VCaP (cell line): Measurements from ENCODE around the gene PIWIL1.

Experiments used
- H3K27ac ChIP-seq: fragments of 450-650 bp; 2 replicates; pipeline ENCODE4 v1.5.1; 2017
- CTCF ChIP-seq: fragments of 450-650 bp; conservative IDR thresholded peaks from 2 replicates; pipeline ENCODE4 v1.5.1; 2017; ENCODE audit warnings: mild to moderate bottlenecking, moderate library complexity

PIWIL1 gene

DNA sequence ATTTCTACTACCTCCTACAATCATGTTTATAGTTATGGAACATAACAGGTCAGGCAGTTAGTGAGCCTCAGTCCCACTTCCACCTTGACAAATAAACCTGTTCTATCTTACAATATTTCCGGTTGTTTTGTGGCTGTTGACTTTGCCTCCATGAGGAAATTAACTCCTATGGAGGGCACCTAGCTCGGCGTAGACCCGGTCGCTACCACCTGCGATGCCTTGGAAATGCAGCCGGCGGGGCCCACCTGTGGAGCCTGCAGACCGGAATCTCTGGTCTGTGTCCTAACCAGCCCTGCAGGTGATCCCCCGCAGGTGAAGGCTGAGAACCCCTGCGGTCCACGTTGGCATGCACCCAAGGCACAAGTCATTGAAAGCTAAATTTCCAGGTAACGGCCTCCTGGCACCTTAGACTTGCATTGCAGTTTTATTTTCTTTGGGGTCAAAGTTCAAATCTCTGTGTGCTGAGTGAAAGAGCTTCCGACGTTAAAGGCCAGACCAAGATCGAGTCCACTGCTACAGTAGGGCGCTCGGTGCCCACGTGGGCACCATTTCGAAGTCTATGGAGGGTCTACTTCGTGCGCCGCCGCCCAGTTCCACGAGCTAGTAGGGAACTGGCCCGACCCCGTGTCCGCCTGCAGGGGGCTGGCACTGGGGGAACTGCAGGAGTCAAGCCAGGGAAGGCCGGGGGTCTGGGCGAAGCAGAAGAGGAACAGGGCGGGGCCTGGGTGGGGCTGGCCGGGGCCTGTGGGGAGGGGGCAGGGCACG lies 782 bp upstream of the PIWIL1 start:
- TF ChIP-seq CTCF, result no peak
- H3K27ac ChIP-seq, result peak overlapping the region; percentile 72

GRCh38 chr12:130338794-130339601 lies 1.3 kb downstream of the PIWIL1 start:
- TF ChIP-seq CTCF, result no peak
- no peak overlapping the region for H3K27ac ChIP-seq

- TF ChIP-seq CTCF, result no peak
- H3K27ac ChIP-seq, result no peak overlapping the region
These were observed 2.3 kb downstream of the PIWIL1 start for GRCh38 chr12:130339951-130340350.

- TF ChIP-seq CTCF, result no peak
- H3K27ac ChIP-seq, result no peak overlapping the region
These were observed 4.8 kb downstream of the PIWIL1 start for GRCh38 chr12:130342442-130342841.

DNA sequence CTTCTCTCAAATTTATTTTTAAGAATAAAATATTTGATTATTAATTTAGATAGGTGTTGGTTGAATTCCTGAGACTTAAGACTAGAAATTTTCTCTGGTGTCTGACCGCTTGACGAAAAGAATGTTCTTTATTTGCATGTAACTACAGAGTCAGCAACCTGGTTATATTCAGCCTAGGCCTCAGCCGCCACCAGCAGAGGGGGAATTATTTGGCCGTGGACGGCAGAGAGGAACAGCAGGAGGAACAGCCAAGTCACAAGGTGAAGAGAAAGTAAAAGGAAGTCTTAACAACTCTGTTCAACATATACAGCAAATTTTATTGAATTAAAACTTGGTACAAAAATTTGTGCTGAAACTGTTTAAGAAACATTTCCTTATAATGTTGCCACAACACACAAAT lies 5.2 kb downstream of the PIWIL1 start:
- TF ChIP-seq CTCF, result no peak

DNA sequence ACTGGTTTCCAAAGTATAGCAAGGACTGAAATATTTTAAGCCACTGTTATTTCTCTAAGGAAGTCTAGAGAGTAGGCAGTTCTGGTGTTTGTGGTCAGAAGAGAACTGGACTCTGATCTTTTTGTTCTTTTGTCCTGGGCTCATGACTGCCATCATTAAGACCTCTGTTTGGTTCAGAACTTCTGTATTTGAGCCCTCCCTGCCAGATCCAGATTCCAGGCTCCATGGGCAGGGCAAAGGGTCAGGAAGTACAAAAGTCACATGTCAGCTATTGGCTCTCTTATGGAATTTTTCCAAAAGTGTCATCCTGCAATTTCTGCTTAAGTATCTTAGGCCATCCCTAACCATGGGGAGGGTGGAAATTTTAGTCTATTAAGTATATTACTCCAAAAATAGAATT lies 6.8 kb downstream of the PIWIL1 start:
- no peak for TF ChIP-seq CTCF
- no peak overlapping the region for H3K27ac ChIP-seq

More for the DNA sequence above, 5.2 kb downstream of the PIWIL1 start:
- H3K27ac ChIP-seq, result no peak overlapping the region

GRCh38 chr12:130345292-130345691 lies 7.6 kb downstream of the PIWIL1 start:
- no peak for TF ChIP-seq CTCF
- no peak overlapping the region for H3K27ac ChIP-seq
